ENCODE measurements around the gene ADIPOQ.
"Not testable (repeated sequence)": the region's sequence is repeated elsewhere in the genome, so short reads cannot be mapped to it uniquely, and the experiment has no call there.

ADIPOQ gene

GRCh38 chr3:186870421-186871201 is 28.1 kb downstream of the ADIPOQ start:
- no peak for DNase-seq (ENCODE audit: low read depth)

DNA sequence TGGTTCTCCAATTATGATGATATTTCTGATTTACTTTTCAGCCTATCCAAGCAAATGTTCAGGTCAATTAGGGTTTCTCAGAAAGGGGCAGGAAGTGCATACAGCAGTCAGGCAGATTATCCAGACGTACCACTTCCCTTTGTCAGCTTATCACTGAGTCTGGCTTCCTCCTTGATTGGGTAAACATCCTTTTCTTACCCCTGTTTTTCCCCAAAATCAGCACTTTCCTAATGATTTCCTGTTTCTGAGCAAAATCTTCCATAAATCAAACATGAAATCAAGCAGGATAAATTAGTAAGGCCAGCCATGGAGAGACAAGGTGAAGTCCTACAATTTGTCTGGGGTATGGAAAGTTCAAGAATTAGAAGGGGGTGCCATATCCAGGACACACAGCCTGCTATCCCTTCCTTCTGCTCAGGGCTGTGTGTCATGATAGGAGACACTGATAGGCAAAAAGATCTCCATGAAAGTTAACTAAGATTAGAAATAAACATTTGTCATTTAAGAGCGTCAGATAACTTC is 29.0 kb downstream of the ADIPOQ start:
- no peak for DNase-seq (ENCODE audit: low read depth)

DNA sequence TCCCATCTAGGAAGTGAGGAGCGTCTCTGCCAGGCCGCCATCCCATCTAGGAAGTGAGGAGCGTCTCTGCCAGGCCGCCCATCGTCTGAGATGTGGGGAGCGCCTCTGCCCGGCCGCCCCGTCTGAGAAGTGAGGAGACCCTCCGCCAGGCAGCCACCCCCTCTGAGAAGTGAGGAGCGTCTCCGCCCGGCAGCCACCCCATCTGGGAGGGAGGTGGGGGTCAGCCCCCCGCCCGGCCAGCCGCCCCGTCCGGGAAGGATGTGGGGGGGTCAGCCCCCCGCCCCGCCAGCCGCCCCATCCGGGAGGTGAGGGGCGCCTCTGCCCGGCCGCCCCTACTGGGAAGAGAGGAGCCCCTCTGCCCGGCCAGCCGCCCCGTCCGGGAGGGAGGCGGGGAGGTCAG is 31.3 kb downstream of the ADIPOQ start:
- not testable (repeated sequence) for DNase-seq (ENCODE audit: low read depth)

DNA sequence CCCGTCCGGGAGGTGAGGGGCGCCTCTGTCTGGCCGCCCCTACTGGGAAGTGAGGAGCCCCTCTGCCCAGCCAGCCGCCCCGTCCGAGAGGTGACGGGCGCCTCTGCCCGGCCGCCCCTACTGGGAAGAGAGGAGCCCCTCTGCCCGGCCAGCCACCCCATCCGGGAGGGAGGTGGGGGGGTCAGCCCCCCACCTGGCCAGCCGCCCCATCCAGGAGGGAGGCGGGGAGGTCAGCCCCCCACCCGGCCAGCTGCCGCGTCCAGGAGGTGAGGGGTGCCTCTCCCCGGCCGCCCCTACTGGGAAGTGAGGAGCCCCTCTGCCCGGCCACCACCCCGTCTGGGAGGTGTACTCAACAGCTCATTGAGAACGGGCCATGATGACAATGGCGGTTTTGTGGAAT is 31.7 kb downstream of the ADIPOQ start:
- not testable (repeated sequence) for DNase-seq (ENCODE audit: low read depth)

- DNase-seq (ENCODE audit: low read depth): not testable (repeated sequence)
Observed at GRCh38 chr3:186874841-186875240, 32.3 kb downstream of the ADIPOQ start.

GRCh38 chr3:186875708-186876107 is 33.2 kb downstream of the ADIPOQ start:
- no peak for DNase-seq (ENCODE audit: low read depth)

DNA sequence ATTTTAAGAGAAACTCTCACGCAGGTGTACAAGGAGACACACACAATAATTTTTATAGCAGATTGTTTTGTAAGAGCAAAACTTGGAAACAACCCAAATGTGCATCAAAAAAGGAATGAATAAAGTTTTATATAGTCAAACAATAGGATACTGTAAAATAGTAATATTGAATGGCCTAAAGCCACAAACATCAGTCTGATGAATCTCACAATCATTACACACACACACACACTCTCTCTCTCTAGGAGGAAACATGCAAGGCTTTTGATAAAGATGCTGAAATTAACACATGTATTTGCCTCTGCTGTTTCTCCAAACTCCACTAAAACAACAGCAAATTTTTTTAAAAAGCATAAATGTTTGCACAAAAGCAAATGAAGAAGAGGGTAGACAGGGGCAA is 37.3 kb downstream of the ADIPOQ start:
- DNase-seq (ENCODE audit: low read depth): no peak

- DNase-seq (ENCODE audit: low read depth): no peak
Observed at GRCh38 chr3:186880406-186880805, 37.9 kb downstream of the ADIPOQ start.

DNA sequence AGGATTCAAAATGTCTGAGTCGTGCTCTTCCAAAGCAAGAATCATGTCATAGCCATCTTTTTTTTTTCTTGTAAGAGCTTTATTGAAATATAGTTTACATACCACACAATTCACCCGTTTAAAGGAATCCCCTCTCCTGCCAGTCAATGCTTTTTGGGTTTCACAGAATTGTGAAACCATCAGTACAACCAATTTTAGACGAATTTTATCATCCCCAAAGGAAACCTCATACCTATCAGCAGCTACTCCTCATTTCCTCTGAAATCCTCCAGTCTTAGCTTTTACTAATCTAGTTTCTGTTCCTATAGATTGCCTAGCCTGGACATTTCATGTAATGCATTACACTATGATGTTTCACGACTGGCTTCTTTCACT is 39.6 kb downstream of the ADIPOQ start:
- no peak for DNase-seq (ENCODE audit: low read depth)

DNA sequence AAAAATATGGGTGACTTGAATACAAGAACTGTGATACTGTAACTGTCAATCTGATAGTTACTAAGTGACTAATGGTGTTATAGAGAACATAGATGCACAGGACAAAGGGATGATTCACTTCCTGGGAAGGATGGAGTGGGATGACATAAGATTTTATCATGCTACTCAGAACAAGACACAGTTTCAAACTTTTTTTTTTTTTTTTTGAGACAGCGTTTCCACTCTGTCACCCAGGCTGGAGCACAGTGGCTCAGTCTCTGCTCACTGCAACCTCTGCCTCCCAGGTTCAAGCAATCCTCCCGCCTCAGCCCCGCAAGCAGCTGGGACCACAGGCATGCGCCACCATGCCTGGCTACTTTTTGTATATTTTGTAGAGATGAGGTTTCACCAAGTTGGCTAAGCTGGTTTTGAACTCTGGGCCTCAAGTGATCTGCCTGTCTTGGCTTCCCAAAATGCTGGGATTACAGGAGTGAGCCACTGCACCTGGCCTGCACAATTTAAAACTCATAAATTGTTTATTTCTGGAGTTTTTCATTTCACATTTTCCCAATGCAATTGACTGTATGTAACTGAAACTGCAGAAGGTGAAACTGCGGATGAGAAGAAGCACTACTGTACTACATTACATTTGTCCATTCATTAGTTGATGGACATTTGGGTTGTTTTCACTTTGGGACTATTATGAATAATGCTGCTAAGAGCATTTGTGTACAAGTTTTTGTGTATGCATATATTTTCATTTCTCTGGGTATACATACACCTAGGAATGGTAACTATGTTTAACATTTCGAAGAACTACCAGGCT is 40.6 kb downstream of the ADIPOQ start:
- DNase-seq (ENCODE audit: low read depth): peak; percentile 37

DNA sequence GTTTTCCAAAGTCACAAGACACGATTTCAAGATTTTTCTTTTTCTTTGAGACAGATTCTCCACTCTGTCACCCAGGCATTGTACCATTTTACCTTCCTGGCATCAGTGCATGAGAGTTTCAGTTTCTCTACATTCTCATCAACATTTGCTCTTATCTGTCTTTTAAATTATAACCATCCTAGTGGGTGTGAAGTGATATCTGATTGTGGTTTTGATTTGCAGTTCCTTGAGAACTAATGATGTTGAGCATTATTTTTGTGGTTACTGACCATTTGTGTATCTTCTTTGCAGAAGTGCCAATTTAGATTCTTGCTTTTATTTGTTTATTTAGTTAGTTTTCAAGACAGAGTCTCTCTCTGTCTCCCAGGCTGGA is 41.2 kb downstream of the ADIPOQ start:
- DNase-seq (ENCODE audit: low read depth): no peak

DNA sequence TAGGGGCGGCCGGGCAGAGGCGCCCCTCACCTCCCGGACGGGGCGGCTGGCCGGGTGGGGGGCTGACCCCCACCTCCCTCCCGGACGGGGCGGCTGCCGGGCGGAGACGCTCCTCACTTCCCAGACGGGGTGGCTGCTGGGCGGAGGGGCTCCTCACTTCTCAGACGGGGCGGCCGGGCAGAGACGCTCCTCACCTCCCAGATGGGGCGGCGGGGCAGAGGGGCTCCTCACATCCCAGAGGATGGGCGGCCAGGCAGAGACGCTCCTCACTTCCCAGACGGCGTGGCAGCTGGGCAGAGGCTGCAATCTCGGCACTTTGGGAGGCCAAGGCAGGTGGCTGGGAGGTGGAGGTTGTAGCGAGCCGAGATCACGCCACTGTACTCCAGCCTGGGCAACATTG is 42.4 kb downstream of the ADIPOQ start:
- DNase-seq (ENCODE audit: low read depth): not testable (repeated sequence)

GRCh38 chr3:186886202-186886981 is 43.9 kb downstream of the ADIPOQ start:
- DNase-seq (ENCODE audit: low read depth): no peak

DNA sequence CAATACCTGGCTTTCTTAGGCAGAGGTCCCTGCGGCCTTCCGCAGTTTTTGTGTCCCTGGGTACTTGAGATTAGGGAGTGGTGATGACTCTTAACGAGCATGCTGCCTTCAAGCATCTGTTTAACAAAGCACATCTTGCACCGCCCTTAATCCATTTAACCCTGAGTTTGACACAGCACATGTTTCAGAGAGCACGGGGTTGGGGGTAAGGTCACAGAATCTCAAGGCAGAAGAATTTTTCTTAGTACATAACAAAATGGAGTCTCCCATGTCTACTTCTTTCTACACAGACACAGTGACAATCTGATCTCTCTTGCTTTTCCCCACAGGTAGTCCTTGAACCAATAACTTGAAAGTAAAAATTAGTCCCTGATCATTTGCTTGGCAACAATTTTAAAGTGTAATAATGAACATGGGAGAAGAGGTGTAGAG is 45.0 kb downstream of the ADIPOQ start:
- DNase-seq (ENCODE audit: low read depth): not testable (repeated sequence)

DNA sequence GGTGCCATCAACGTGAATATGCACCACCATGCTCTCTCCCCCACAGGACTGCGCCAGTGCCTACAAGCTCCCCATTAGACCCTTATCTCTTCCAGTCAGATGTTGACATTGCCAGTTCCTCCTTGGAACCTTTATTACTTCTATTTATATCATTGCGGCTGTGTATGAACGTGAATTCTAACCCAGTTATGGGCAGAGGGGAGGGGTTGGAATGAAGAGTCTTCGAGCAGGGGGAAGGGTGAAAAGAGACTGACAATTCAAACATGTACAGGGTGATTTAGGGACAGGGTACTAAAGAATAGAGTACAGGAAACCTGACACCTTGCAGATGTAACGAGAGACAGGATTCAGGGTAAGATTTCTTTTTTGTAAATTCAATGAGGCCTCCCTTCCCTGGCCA is 46.1 kb downstream of the ADIPOQ start:
- DNase-seq (ENCODE audit: low read depth): no peak

DNA sequence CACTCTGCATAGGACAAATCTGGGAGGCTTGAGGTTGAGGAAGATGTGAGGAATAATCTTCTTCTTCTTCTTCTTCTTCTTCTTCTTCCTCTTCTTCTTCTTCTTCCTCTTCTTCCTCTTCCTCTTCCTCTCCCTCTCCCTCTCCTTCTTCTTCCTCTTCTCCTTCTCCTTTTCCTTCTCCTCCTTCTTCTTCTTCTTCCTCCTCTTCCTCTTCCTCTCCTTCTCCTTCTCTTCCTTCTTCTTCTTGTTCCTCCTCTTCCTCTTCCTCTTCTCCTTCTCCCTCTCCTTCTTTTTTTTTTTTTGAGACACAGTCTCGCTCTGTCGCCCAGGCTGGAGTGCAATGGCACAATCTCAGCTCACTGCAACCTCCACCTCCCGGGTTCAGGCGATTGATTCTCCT is 47.2 kb downstream of the ADIPOQ start:
- not testable (repeated sequence) for DNase-seq (ENCODE audit: low read depth)

- DNase-seq (ENCODE audit: low read depth): no peak
Observed at GRCh38 chr3:186890911-186891310, 48.4 kb downstream of the ADIPOQ start.

DNA sequence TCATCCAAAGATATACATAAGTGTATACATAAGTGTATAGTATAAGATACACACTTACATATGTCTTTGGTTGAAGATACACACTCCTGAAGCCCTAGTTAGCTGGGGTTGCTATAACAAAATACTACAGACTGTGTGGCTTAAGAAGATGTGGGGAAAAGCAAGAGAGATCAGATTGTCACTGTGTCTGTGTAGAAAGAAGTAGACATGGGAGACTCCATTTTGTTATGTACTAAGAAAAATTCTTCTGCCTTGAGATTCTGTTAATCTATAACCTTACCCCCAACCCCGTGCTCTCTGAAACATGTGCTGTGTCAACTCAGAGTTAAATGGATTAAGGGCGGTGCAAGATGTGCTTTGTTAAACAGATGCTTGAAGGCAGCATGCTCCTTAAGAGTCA is 50.6 kb downstream of the ADIPOQ start:
- not testable (repeated sequence) for DNase-seq (ENCODE audit: low read depth)

- DNase-seq (ENCODE audit: low read depth): no peak
Observed at GRCh38 chr3:186895406-186895805, 52.9 kb downstream of the ADIPOQ start.

- no peak for DNase-seq (ENCODE audit: low read depth)
Observed at GRCh38 chr3:186896006-186896405, 53.5 kb downstream of the ADIPOQ start.

GRCh38 chr3:186896875-186897274 is 54.4 kb downstream of the ADIPOQ start:
- DNase-seq (ENCODE audit: low read depth): no peak

DNA sequence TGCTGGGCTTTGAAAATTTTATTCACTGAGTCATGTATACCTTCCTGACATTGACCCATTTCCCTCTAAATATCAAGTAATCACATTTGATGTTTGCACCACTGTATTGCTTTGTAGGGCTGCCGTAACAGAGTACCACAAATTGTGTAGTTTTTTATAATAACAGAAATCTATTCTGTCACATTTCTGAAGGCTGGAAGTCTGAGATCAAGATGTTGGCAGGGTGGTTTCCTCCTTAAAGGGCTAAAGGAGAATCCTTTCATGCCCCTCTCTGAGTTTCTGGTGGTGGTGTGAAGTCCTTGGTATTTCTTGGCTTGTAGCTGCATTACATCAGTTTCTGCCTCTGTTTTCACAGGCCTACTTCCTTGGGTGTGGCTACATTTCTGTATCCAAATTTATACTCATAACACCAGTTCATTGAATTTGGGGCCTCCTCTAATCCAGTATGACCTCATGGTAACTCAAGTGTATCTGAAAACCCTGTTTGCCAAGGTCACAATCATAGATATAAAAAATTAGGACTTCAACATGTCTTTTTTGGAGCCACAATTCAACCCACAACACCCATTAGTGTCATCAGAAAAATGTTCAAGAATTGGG is 58.7 kb downstream of the ADIPOQ start:
- DNase-seq (ENCODE audit: low read depth): no peak

All from stimulated activated CD4-positive, alpha-beta T cell treated with anti-CD3 and anti-CD28 coated beads, Interleukin-2, amount 100 ng/mL, for 4 hours (primary cell).